GM12878 (cell line): Measurements from ENCODE around the gene TMCC2. TPM values are rescaled to one million over a fixed set of nuclear protein-coding genes. Genes with fewer than 3 reads are reported as not detected.

Experiments
- ATAC-seq: fragments of 200-7000 bp; cut with Tn5 transposase; 3 replicates; pipeline ENCODE4 v1.9.1; 2020; ENCODE audit warnings: mild to moderate bottlenecking, moderate library complexity
- BruUV-seq: library from RNA; stranded (reverse); fragments of 400-500 nt; replicated peaks from 2 replicates; lab custom pipeline; 2021; lab: Mats Ljungman, UMichigan
- CTCF ChIA-PET: fragments of 300-600 bp; sonication (Branson Sonifier 250); formaldehyde crosslinking; extraction: SDS; loops from one replicate; lab custom pipeline; 2021; ENCODE audit warnings: inconsistent platforms; lab: Yijun Ruan, JAX
- POLR2A ChIA-PET: fragments of 350-600 bp; formaldehyde crosslinking; extraction: SDS; loops from one replicate; lab custom pipeline; 2021; ENCODE audit warnings: inconsistent platforms; lab: Charles Lee
- RAD21 ChIA-PET: fragments of 300-600 bp; sonication (Branson Sonifier 250); formaldehyde crosslinking; loops from one replicate; lab custom pipeline; 2023; ENCODE audit warnings: antibody characterized with exemption; ENCODE audit not compliant: unreplicated experiment; lab: Charles Lee
- SMC1A ChIA-PET: fragments of 300-600 bp; sonication (Branson Sonifier 250); formaldehyde crosslinking; loops from one replicate; lab custom pipeline; 2023; ENCODE audit not compliant: unreplicated experiment, uncharacterized antibody; lab: Charles Lee
- DNase-seq: peaks from one replicate; pipeline ENCODE4 v3.0.0-alpha.2; 2011; ENCODE audit warnings: low read depth, low spot score
- FAIRE-seq: peaks from 3 replicates; lab custom pipeline; 2011; peaks lifted over from hg19 to GRCh38; lab: Jason Lieb, UNC
- H2AFZ ChIP-seq: 2 replicates; pipeline ENCODE4 v1.6.0; 2011; ENCODE audit warnings: low read depth, low read length, control low read depth; ENCODE audit not compliant: control insufficient read depth
- H3K27ac ChIP-seq: 2 replicates; pipeline ENCODE4 v1.5.1; 2011; ENCODE audit warnings: control low read depth; ENCODE audit not compliant: control insufficient read depth, insufficient read depth
- H3K27me3 ChIP-seq, 2 experiments: replicated peaks in 1 of 2; 2 replicates each; pipeline versions ENCODE4 v1.6.0 to v1.6.1; 2011; ENCODE audit warnings: low read length in 1 of 2; ENCODE audit not compliant: control insufficient read depth in 2 of 2, insufficient read depth in 2 of 2
- H3K36me3 ChIP-seq, 2 experiments: 2 replicates each; pipeline ENCODE4 v1.5.1; 2011; ENCODE audit warnings: low read length in 1 of 2; ENCODE audit not compliant: control insufficient read depth in 2 of 2, insufficient read depth in 2 of 2
- H3K4me1 ChIP-seq: 2 replicates; pipeline ENCODE4 v1.6.1; 2011; ENCODE audit warnings: mild to moderate bottlenecking, low read length, moderate library complexity, mixed read lengths; ENCODE audit not compliant: control insufficient read depth, insufficient read depth
- H3K4me2 ChIP-seq: 2 replicates; pipeline ENCODE4 v1.6.0; 2011; ENCODE audit warnings: control low read depth; ENCODE audit not compliant: control insufficient read depth, insufficient read depth
- H3K4me3 ChIP-seq: fragments of 200-600 bp; sonication (generic); 2 replicates; pipeline ENCODE4 v1.5.1; 2016
- H3K79me2 ChIP-seq: 2 replicates; pipeline ENCODE4 v1.6.0; 2011; ENCODE audit warnings: low read length; ENCODE audit not compliant: control insufficient read depth, insufficient read depth
- H3K9ac ChIP-seq: 2 replicates; pipeline ENCODE4 v1.8.0; 2011; ENCODE audit warnings: low read length, control low read depth, mixed read lengths; ENCODE audit not compliant: control insufficient read depth, insufficient read depth
- H3K9me3 ChIP-seq: replicated peaks from 3 replicates; pipeline ENCODE4 v1.5.1; 2011; ENCODE audit warnings: mild to moderate bottlenecking, low read length; ENCODE audit not compliant: control insufficient read depth, insufficient read depth
- H4K20me1 ChIP-seq: 2 replicates; pipeline ENCODE4 v1.6.0; 2011; ENCODE audit not compliant: control insufficient read depth, insufficient read depth
- ATF7 ChIP-seq: fragments of 450-650 bp; IDR thresholded peaks from 2 replicates; pipeline ENCODE4 v1.6.1; 2016; ENCODE audit warnings: low read depth, mild to moderate bottlenecking
- CTCF ChIP-seq, 3 experiments: IDR thresholded peaks in 2 of 3; conservative IDR thresholded peaks in 1 of 3; 2 replicates each; pipeline ENCODE4 v1.5.1; 2011; ENCODE audit warnings: low read depth in 3 of 3, low read length in 3 of 3, mild to moderate bottlenecking in 3 of 3, control low read depth in 2 of 3, moderate library complexity in 2 of 3, inconsistent platforms in 1 of 3, mixed read lengths in 1 of 3; ENCODE audit not compliant: control insufficient read depth in 2 of 3, insufficient read depth in 1 of 3; ENCODE audit errors: extremely low read depth in 1 of 3
- EZH2 ChIP-seq: IDR thresholded peaks from 2 replicates; pipeline ENCODE4 v1.6.1; 2012; ENCODE audit warnings: low read depth, mild to moderate bottlenecking, control low read depth, inconsistent platforms, low read length, borderline replicate concordance; ENCODE audit not compliant: control insufficient read depth
- KAT2A ChIP-seq: conservative IDR thresholded peaks from 2 replicates; pipeline ENCODE4 v1.6.1; 2011; ENCODE audit warnings: low read depth, low read length; ENCODE audit not compliant: control insufficient read depth
- MLLT1 ChIP-seq: fragments of 450-650 bp; IDR thresholded peaks from 2 replicates; pipeline ENCODE4 v1.6.1; 2016; ENCODE audit warnings: mild to moderate bottlenecking
- NFYB ChIP-seq: IDR thresholded peaks from 2 replicates; pipeline ENCODE4 v1.6.1; 2011; ENCODE audit warnings: low read depth, mild to moderate bottlenecking, low read length, improper control_type of control experiment, moderate library complexity; ENCODE audit not compliant: insufficient read depth
- SIN3A ChIP-seq: IDR thresholded peaks from 2 replicates; pipeline ENCODE4 v1.6.1; 2012; ENCODE audit warnings: low read depth, low read length, improper control_type of control experiment
- SMC3 ChIP-seq: IDR thresholded peaks from 2 replicates; pipeline ENCODE4 v1.6.1; 2011; ENCODE audit warnings: low read length, improper control_type of control experiment, borderline replicate concordance
- TCF3 ChIP-seq: IDR thresholded peaks from 2 replicates; pipeline ENCODE4 v1.6.1; 2012; ENCODE audit warnings: low read depth, mild to moderate bottlenecking, low read length, borderline replicate concordance; ENCODE audit not compliant: insufficient read depth
- WRNIP1 ChIP-seq: IDR thresholded peaks from 2 replicates; pipeline ENCODE4 v1.6.1; 2011; ENCODE audit warnings: low read depth, low read length, improper control_type of control experiment, borderline replicate concordance
- ZNF24 ChIP-seq: fragments of 450-650 bp; IDR thresholded peaks from 2 replicates; pipeline ENCODE4 v1.6.1; 2017; ENCODE audit warnings: antibody characterized with exemption, mild to moderate bottlenecking
- WGBS: methylation state at CpG from one replicate; pipeline ENCODE4 v1.1.6; 2016; ENCODE audit warnings: low lambda C conversion rate; ENCODE audit not compliant: insufficient replicate concordance, insufficient coverage; ENCODE audit errors: missing lambda C conversion rate; 5-methylcytosine and 5-hydroxymethylcytosine counted together
- in situ Hi-C: fragments of 300-500 bp; cut with MboI; formaldehyde crosslinking; loops from 9 replicates; pipeline ENCODE4 v1.14.3; 2018; ENCODE audit warnings: mixed read lengths
- intact Hi-C: fragments of 100-400 bp; cut with micrococcal nuclease; formaldehyde crosslinking; loops from one replicate; pipeline ENCODE4 v1.14.2; 2022; ENCODE audit not compliant: unreplicated experiment
- polyA plus RNA-seq, 11 experiments: library from polyadenylated mRNA; depleted of rRNA in 4 of 11; unstranded in 6 of 11; stranded (reverse) in 5 of 11; fragments of >200 nt; fragmentation: Nextera tagmentation in 4 of 11; fragmentation: Illumina TruSeq in 1 of 11; extraction: Ambion mirVana in 4 of 11; extraction: Trizol in 1 of 11; gene quantifications; 1 replicate in 1 of 11; 2 replicates in 10 of 11; pipeline versions ENCODE4 v1.2.1 to v1.2.3, GENCODE V29; 2011 to 2016; ENCODE audit warnings: inconsistent platforms in 2 of 11, missing spikeins in 2 of 11, low read depth in 1 of 11
- total RNA-seq, 4 experiments: library from RNA; depleted of rRNA in 3 of 4; stranded (reverse); fragments of >200 nt in 3 of 4; fragmentation: Illumina TruSeq in 1 of 4; extraction: Trizol in 1 of 4; gene quantifications; 2 replicates each; pipeline versions ENCODE4 v1.2.1 to v1.2.3, GENCODE V29; 2013 to 2021

The TMCC2 gene
- total and polyA plus RNA-seq, 10 of the 15 experiments (the other 5 are each of a cell fraction or from before 2014, with no cell fraction given): 0.06 to 2.3 (median 0.76) TPM

- H3K4me3 ChIP-seq: no peak overlapping the region
- no peaks in the 10 kb centered on the region for H3K79me2 ChIP-seq
- no peak overlapping the region for H2AFZ ChIP-seq
- no peaks in the 10 kb centered on the region for H4K20me1 ChIP-seq
- FAIRE-seq (no peak), ATAC-seq (no peak), DNase-seq (no peak)
- H3K27me3 ChIP-seq: no peaks in the 10 kb centered on the region
- TF ChIP-seq WRNIP1 (no peak), NFYB (no peak), KAT2A (no peak), CTCF (IDR thresholded peaks at IDR 0.05 in 2 of 3, conservative IDR thresholded peaks at IDR 0.05 in 1 of 3; ENCODE audit: control insufficient read depth in 2 of 3, extremely low read depth in 1 of 3, insufficient read depth in 1 of 3, low read depth in 3 of 3, low read length in 3 of 3) (no peak), ZNF24 (no peak), EZH2 (no peak), TCF3 (no peak), SMC3 (no peak), ATF7 (no peak), MLLT1 (no peak), SIN3A (no peak)
- no peak overlapping the region for H3K4me2 ChIP-seq
- no peak overlapping the region for H3K9ac ChIP-seq
- H3K9me3 ChIP-seq: no peaks in the 10 kb centered on the region
- RAD21 ChIA-PET: interaction anchor here (0.9 to 2.2 kb wide), 2 partner anchors 39 to 122 kb away, joined by 3 to 5 read pairs; no protein-coding TSS in a partner anchor
- SMC1A ChIA-PET: no interaction called here
- intact Hi-C loops (no loop called here), in situ Hi-C loops (no loop called here)
- CTCF ChIA-PET: interaction anchor here (2.1 kb wide), 1 partner anchor 50 kb away, joined by 7 read pairs; no protein-coding TSS in a partner anchor
- BruUV-seq: no TSS peak
- WGBS: 14% methylated on average over 2 of the region's 2 CpGs
- H3K27ac ChIP-seq: no peak overlapping the region
- POLR2A ChIA-PET: no interaction called here
- H3K36me3 ChIP-seq: no peaks in the 10 kb centered on the region
- no peaks in the 10 kb centered on the region for H3K4me1 ChIP-seq
Observed at GRCh38 chr1:205191622-205192021, 36.1 kb upstream of the TMCC2 start.
